Measurements from ENCODE around the gene ENG. TPM values are rescaled to one million over a fixed set of nuclear protein-coding genes. Genes with fewer than 3 reads are reported as not detected.

The ENG gene
- total RNA-seq, 1 experiment from 2014 or later: 0.18 TPM

GRCh38 chr9:127770583-127770904 lies 83.9 kb downstream of the ENG start:
- CTCF ChIA-PET: interaction anchor here (0.6 to 3.1 kb wide), 10 partner anchors 8 to 267 kb away, joined by 3 to 32 read pairs (median 3); partner anchors contain the start of genes CDK9 and TOR2A
- peaks cover 3% of the 10 kb centered on the region for H3K27me3 Mint-ChIP-seq (ENCODE audit: insufficient read depth, unreplicated experiment)
- H3K4me1 Mint-ChIP-seq (ENCODE audit: low read depth, unreplicated experiment): no peaks in the 10 kb centered on the region
- Histone ChIP-seq H3K4me3 (ENCODE audit: low read depth, low read length) (peak overlapping the region; percentile 48), H3K36me3 (ENCODE audit: control insufficient read depth, insufficient read depth, low read length) (no peaks in the 10 kb centered on the region), H3K9me3 (no peaks in the 10 kb centered on the region), H3K27me3 (replicated peaks; ENCODE audit: control insufficient read depth, insufficient read depth, low read length) (no peaks in the 10 kb centered on the region), H3K4me1 (no peaks in the 10 kb centered on the region)
- no peak for TF ChIP-seq CTCF (IDR thresholded peaks at IDR 0.05; ENCODE audit: insufficient read depth in 1 of 2, low read depth in 1 of 2, low read length in 1 of 2, severe bottlenecking in 1 of 2, unreplicated experiment in 1 of 2)
- no peak overlapping the region for H3K27ac Mint-ChIP-seq (ENCODE audit: unreplicated experiment)
- no peaks in the 10 kb centered on the region for H3K9me3 Mint-ChIP-seq (ENCODE audit: unreplicated experiment)
- no peaks in the 10 kb centered on the region for H3K36me3 Mint-ChIP-seq (ENCODE audit: insufficient read depth, unreplicated experiment)
- peak overlapping the region; percentile 82 for H3K4me3 Mint-ChIP-seq (ENCODE audit: unreplicated experiment)
- no peak for DNase-seq
- intact Hi-C loops (cut with micrococcal nuclease; ENCODE audit: unreplicated experiment): no loop called here
- POLR2A ChIA-PET: interaction anchor here (0.5 to 1.0 kb wide), 6 partner anchors 14 to 298 kb away, joined by 3 to 8 read pairs (median 4); partner anchors contain the start of genes ST6GALNAC4 and TOR2A
- BruUV-seq (replicated peaks): no TSS peak

GRCh38 chr9:127769929-127770582 lies 84.4 kb downstream of the ENG start:
- Histone ChIP-seq H3K9me3 (no peaks in the 10 kb centered on the region), H3K36me3 (ENCODE audit: control insufficient read depth, insufficient read depth, low read length) (no peaks in the 10 kb centered on the region), H3K4me3 (ENCODE audit: low read depth, low read length) (no peak overlapping the region), H3K4me1 (no peaks in the 10 kb centered on the region), H3K27me3 (replicated peaks; ENCODE audit: control insufficient read depth, insufficient read depth, low read length) (no peaks in the 10 kb centered on the region)
- intact Hi-C loops (cut with micrococcal nuclease; ENCODE audit: unreplicated experiment): no loop called here
- no peaks in the 10 kb centered on the region for H3K9me3 Mint-ChIP-seq (ENCODE audit: unreplicated experiment)
- BruUV-seq (replicated peaks): no TSS peak
- ChIA-PET CTCF (interaction anchor here (1.7 to 3.1 kb wide), 2 partner anchors 33 to 35 kb away, joined by 3 to 32 read pairs; partner anchors contain the start of gene TOR2A), POLR2A (interaction anchor here (0.6 kb wide), 1 partner anchor 452 kb away, joined by 3 read pairs; no protein-coding TSS in a partner anchor)
- no peak for TF ChIP-seq CTCF (IDR thresholded peaks at IDR 0.05; ENCODE audit: insufficient read depth in 1 of 2, low read depth in 1 of 2, low read length in 1 of 2, severe bottlenecking in 1 of 2, unreplicated experiment in 1 of 2)
- no peaks in the 10 kb centered on the region for H3K36me3 Mint-ChIP-seq (ENCODE audit: insufficient read depth, unreplicated experiment)
- DNase-seq: no peak
- H3K27me3 Mint-ChIP-seq (ENCODE audit: insufficient read depth, unreplicated experiment): peaks cover 3% of the 10 kb centered on the region
- H3K4me1 Mint-ChIP-seq (ENCODE audit: low read depth, unreplicated experiment): no peaks in the 10 kb centered on the region
- no peak overlapping the region for H3K27ac Mint-ChIP-seq (ENCODE audit: unreplicated experiment)
- peak overlapping the region; percentile 82 for H3K4me3 Mint-ChIP-seq (ENCODE audit: unreplicated experiment)

DNA sequence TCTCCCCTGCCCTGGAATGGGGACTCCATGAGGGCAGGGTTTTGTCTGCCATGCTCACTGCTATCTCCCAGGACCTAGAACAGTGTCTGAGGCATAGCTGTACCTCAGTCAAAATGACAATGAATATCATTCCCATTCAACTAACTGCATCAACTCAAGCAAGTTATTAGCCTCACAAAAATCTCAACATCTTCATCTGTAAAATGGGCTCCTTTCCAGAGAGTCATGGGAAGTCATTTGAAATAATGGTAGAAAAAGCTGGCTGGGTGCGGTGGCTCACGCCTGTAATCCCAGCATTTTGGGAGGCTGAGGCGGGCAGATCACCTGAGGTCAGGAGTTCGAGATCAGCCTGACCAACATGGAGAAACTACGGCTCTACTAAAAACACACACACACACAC lies 85.4 kb downstream of the ENG start:
- ChIA-PET POLR2A (no interaction called here), CTCF (interaction anchor here (3.1 kb wide), 1 partner anchor 34 kb away, joined by 32 read pairs; the partner anchor contains the start of gene TOR2A)
- intact Hi-C loops (cut with micrococcal nuclease; ENCODE audit: unreplicated experiment): no loop called here
- Histone ChIP-seq H3K36me3 (ENCODE audit: control insufficient read depth, insufficient read depth, low read length) (no peaks in the 10 kb centered on the region), H3K9me3 (no peaks in the 10 kb centered on the region), H3K4me3 (ENCODE audit: low read depth, low read length) (no peak overlapping the region), H3K4me1 (no peaks in the 10 kb centered on the region), H3K27me3 (replicated peaks; ENCODE audit: control insufficient read depth, insufficient read depth, low read length) (no peaks in the 10 kb centered on the region)
- no TSS peak for BruUV-seq (replicated peaks)
- H3K9me3 Mint-ChIP-seq (ENCODE audit: unreplicated experiment): no peaks in the 10 kb centered on the region
- no peak for DNase-seq
- no peaks in the 10 kb centered on the region for H3K36me3 Mint-ChIP-seq (ENCODE audit: insufficient read depth, unreplicated experiment)
- H3K4me3 Mint-ChIP-seq (ENCODE audit: unreplicated experiment): no peak overlapping the region
- no peaks in the 10 kb centered on the region for H3K4me1 Mint-ChIP-seq (ENCODE audit: low read depth, unreplicated experiment)
- no peak overlapping the region for H3K27ac Mint-ChIP-seq (ENCODE audit: unreplicated experiment)
- H3K27me3 Mint-ChIP-seq (ENCODE audit: insufficient read depth, unreplicated experiment): peaks cover 3% of the 10 kb centered on the region
- TF ChIP-seq CTCF (IDR thresholded peaks at IDR 0.05; ENCODE audit: insufficient read depth in 1 of 2, low read depth in 1 of 2, low read length in 1 of 2, severe bottlenecking in 1 of 2, unreplicated experiment in 1 of 2): no peak

Data from Caco-2 (cell line).